GM19463 (cell line): Measurements from ENCODE around the gene FLRT1.

Source experiments
- ATAC-seq: cut with Tn5 transposase; IDR thresholded peaks from one replicate; pipeline ENCODE4 v1.9.1; 2021; ENCODE audit warnings: mild to moderate bottlenecking, moderate library complexity; ENCODE audit not compliant: unreplicated experiment

The FLRT1 gene

DNA sequence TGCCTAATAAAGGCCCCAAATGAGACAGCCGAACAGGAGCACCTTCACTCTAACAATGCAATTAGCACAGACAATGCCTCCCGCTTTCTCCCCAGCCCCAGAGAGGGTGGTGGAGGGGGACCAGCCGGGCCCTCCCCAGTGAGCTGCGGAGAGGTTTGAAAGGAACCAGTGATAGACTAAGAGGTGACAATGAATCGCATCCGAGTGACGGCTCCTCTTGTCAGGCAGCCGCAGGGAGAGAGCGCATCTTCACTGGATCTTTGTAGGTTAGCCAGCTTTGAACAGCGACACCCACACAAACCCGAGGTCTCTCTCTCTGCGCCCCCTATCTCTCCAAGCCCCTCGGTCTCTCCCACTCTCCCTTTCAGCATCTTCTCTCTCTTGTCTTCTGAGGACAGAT is 28.0 kb downstream of the FLRT1 start:
- no peak for ATAC-seq

DNA sequence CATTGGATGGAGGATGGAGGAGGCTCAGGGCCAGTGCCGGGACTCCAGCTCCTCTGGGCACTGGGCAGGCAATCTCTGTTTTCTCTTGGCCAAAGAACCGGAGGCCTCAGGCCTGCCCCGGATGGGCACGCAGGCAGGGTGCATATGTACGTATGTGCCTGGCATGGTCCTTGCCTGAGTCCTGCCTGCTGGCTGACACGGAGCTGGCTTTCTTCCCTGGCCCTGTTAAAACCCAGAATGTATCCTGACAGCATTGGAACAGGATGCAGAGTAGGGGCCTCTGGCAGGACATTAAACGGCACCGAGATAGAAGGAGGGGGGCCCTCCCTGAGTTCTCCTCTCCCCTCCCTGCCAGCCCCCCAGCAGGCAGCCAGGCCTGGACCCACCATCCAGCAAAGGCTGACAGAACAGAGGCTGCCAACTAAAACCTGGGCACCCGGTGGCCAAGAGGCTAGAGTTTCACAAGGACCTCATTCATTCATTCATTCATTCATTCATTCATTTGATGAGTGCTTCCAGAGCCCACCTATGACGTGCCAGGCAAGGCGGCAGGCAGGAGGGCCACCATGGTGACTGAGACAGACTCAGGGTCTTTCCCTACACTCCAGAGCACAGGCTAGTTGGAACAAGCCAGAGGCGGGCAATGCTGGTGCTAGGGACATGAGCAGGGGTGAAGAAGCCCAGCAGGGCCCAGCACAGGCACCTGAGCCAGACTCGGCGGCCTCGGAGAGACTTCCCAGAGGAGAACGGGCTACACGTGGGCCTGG is 28.8 kb downstream of the FLRT1 start:
- ATAC-seq: no peak

DNA sequence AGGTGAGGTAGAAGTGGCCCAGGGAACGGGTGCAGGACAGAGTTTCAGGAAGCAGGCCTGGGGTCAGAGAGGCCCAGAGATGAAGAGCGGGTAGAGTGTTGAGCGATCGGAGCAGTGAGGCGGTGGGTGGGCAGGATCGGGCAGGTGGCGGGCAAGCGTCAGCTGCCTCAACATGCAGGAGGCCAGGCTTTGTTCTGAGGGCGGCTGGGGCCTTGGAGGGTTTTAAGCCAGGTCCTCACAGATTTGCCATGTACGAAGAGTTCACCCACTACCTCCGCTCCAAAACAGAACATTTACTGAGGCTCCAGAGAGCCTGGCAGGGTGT is 29.4 kb downstream of the FLRT1 start:
- ATAC-seq: no peak

DNA sequence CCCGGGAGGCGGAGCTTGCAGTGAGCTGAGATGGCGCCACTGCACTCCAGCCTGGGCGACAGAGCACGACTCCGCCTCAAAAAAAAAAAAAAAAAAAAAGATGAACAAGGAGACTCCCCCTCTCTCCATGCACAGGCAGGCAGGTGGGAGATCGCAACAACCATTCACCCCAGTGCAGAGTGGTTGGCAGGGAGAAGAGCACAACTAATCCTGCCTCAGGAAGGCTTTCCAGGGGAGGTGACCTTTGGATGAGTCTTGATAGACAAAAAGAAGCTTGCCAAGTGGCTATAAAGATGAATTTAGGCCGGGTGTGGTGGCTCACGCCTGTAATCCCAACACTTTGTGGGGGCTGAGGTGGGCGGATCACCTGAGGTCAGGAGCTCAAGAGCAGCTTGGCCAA is 30.0 kb downstream of the FLRT1 start:
- no peak for ATAC-seq

DNA sequence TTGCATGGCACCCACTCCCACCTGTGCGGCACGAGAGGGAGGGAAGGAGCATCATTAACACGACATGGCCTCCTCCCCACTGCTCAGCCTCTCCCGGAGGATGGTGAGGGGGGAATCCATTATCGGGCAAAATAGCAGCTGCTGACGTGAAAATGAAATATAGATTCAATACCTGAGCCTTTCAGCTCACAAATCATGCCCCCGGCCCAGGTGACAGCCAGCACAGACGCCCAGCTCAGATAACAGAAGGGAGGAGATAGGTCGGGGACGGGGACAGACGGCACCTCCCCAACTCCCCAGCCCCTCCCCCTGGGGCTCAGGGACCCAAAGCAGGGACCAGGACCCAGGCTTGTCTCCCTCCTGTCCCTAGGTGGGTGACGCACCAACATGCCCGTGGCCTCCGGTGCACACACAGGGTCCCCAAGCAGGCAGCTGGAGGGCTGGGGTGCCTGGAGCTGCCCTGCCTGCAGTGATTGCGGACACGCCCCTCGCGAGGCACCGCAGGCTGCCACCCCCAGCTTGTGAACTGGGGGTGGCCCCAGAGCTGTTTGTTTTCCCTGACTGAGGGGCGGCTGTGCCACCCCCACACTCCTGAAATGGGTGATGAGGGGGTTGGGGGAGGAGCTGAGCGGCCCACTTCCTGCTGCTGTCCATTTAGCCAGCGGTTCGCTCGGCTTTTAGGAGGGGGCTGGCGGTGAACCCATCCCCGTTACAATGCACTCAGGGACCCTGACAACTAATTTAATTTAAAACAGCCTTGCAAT is 31.7 kb downstream of the FLRT1 start:
- ATAC-seq: no peak

DNA sequence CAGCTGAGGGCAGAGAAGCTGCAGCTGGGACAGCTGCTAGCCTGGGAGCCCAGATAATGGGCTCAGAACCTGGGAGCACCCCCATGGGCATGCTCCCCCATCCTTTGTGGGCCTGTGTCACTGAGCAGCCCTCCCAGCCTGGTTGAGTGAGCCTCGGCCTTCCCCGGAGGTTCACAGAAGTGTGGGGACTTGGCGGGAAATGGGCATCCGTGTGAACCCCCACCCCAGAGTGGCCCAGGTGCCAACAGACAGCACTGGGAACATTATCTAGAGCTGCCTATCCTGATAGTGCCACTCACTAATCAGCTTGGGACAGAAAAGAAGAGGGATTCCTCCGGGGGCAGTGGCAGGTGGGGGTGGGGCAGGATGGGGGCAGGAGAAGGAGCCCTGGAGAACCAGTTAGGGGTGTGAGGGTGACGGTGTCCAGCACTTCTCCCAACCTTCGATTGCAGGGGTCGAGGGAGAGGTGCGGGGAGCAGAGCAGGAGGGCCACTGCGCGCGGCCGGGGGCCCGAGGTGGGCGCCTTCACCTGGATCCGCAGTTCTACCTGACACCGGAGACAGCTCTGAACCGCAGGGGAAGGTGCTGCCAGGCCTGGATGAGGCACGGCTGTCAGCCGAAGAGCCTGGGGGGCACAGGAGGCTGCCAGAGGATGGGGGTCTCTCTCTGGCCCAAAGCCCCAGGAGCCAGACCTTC is 33.1 kb downstream of the FLRT1 start:
- ATAC-seq: no peak

DNA sequence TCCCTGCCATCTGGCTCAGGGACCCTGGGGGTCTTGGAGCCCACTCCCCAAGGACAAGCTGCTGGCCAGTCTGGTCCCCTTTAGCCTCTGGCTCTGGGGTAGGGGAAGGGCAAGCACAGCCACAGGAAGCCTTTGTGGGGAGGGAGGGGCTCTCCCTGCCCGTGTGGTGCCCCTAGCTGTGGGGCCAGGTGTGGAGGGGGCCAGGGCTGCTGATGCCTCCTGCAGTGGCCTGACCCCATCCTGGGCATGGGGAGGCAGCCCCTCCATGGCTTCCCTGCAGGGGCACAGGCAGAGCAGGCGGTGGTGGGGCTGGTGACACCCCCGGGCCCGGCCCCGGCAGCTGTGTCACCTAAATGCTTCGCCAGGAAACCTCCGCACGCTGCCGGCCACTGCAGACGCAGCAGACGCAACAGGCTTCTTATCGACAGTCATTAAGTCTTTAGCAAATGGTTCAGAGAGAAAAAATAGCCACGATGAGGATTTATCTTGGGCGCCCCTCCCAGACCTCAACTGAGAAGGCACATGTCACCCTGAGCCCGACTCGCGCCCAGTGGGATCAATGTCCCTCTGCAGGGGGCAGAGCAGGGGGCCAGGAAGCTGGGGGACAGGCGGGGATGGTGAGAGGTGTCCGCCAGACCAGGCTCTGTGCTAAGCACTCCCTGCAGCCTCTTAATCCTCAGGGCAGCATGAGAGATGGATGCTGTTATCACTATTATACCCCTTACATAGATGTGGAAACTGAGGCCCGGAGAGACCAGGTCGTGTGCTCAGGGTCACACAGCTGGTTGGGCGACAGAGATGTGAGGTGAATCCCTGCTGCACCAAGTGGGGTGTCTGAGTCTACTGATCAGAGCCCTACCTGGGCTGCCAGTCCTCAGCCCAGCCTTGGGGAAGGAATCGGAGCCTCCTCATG is 33.9 kb downstream of the FLRT1 start:
- no peak for ATAC-seq

DNA sequence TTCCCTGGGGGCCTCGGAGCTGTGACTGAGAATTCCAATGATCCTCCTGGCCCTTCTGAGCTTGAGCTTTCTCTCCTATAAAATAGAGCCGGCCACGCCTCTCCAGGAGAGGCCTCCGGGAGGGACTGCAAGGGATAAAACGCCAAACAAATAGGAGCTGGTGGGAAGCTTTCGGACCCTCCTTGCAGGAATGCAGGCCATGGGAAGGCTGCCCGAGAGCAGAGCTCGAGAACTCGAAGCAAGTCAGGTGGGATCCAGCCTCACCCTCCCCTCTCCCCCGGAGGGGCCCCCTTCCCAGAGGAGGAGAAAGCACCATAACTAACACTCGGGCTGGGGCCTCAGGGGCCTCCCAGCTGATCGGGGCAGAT is 34.6 kb downstream of the FLRT1 start:
- ATAC-seq: no peak

DNA sequence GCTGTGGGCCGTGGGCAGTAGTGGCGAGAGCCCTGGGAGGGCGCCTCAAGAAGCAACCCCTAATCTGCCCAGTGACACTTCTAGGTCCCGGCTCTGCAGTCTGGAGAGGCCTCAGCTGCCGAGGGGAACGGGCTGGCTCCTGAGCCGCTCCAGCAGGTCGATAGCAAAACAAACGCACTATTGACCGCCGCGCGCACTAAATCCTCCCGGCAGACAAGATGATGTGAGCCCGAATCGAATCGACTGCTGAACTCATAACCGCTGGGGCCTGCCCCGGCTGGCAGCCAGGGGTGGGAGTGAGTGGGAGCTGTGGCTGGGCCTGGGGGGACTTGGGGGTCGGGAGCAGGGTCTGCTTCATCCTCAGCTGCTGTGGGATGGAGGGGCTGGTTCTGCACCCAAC is 36.1 kb downstream of the FLRT1 start:
- ATAC-seq: no peak

DNA sequence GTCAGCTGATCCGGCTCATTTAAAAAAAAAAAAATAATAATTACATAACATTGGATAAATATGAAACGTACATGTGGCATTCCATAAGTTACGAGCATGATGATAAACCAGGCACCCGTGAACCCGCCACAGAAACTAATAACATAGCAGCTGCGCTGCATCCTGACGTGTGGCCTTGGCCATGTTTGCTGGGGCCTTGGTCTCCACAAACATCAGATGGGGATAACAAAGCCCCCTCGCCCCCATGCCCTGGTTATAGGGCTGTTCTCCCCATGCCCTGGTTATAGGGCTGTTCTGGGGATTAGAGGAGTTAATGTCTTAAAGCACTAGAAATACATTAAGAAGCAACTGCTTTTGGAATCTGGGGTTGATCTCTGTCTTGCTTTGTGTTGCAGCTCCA is 36.7 kb downstream of the FLRT1 start:
- ATAC-seq: no peak

DNA sequence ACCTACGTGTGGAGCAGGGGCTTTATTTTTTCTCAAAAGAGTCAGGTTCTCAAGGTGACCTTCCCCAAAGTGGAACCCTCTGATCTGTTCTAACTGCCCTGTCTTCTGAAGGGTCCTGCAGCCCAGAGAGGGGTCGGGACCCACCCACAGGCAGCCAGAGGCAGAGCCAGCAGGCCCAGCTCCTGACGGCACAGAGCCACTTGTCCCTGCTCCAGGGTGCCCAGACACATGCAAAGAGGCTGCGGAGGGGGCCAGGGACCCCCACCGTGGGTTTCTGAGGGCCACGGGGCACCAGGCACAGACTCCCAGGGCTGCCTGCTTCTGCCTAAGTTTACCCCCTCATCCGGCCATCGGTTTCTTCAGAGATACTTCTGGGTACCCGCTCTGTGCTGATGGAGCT is 37.1 kb downstream of the FLRT1 start:
- ATAC-seq: no peak

DNA sequence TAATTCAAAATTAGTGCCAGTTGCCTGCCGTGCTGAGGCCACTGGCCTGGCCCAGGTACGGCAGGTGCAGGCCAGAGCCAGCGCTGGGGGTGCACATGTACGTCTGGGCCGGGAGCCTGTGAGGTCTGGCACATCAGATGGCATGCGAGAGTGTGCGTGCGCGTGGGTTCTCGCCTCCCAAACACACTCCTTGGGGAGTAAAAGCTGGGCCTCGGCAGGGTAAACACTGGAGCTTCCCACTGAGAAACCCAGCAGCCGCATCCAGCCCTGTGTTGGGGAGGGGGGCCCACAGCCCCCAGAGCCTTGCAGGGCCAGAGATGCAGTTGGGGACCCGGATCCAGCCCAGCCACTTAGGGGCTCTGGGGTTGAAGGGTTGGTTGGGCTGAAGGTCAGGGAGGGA is 37.8 kb downstream of the FLRT1 start:
- ATAC-seq: no peak

DNA sequence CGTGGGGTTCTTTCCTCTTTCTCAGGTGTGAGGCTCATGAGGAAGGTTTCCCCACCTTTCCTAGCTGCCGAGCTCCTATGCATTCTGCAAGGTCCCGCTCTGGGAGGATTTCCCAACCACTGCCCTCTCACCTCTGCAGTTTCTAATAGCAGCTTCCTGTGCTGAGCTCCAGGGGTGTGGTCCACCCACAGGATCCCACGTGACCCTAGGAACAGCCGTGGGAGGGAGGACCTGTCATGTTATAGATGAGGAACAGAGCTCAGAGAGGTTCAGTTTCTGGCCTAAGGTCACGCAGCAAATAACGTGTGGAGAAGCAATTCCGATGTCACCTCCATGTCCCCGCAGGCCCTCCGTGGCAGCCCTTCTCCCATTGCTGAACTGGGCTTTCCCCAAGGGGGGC is 38.5 kb downstream of the FLRT1 start:
- ATAC-seq: no peak

DNA sequence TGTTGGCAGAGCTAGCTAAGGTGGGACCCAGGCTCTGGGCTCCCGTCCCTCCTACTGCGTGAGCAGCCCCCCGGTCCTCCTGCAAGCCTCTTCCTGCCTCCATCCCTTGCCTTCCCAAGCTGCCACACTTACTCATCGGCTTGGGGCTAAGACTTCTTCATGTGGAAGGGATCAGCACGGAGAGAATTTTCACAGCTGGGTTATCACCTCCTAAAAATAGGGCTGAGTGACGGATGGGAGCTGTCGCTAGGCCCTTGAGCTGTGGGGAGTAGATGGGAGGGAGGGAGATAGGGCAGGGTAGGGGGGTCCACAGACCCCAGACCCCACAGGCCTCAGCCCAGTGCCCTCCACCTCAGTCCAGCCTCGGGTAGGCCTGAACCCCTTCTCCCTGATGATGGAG is 41.0 kb downstream of the FLRT1 start:
- ATAC-seq: no peak

DNA sequence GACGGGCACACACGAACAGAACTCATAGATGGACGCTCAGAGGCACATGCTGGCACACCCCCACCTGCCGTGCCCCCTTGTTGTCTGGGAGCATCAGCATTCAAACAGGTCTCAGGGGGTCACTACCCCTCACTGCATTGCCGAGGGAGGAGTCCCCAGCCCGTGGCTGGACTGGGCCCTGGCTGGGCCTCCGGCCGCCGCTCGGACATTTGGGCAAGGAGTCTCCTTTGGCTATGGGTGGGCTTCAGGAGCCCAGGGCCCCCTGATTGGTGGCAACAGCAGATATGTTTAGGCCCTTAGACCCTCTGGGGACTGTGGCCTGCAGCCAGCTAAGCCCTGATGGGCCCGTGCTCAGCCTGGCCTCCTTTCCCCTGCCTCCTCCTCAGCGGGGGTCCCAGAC is 41.9 kb downstream of the FLRT1 start:
- ATAC-seq: no peak

DNA sequence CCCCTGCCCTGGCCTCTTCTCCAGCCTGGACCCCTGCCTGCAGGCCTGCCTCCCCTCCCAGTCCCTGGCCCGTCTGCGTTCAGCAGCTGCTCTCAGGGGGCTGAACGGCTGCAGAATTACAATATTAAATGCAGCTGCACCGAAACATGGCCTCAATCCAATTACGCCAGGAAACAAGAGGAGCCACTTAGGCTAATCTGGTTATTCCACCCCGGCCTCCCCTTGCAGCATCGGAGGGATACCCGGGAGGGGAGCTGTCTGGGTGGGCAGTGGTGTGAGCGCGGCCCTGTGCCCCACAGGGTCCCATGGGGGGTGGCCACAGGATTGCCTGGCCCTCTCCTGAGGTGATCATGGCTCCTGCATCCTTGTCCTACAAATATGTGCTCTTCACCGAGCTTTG is 42.6 kb downstream of the FLRT1 start:
- ATAC-seq: no peak

DNA sequence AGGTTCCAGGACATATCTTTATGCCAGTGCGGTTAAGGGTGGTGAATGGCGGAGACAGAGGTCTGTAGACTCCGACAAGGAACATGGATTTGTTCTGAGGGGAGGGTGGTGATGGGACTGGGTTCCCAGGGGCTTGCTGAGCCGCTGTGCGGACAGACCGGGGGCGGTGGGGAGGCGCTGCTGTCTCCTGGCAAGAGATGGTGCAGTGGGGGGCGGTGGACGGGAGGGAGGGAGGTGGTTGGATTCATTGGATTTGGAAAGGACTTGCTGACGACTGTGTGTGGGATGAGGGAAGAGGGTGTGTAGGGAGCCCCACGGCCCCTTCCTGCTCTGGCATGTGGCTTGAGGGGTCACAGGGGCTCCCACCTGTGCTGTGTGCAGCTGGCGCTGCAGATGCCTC is 43.2 kb downstream of the FLRT1 start:
- no peak for ATAC-seq

DNA sequence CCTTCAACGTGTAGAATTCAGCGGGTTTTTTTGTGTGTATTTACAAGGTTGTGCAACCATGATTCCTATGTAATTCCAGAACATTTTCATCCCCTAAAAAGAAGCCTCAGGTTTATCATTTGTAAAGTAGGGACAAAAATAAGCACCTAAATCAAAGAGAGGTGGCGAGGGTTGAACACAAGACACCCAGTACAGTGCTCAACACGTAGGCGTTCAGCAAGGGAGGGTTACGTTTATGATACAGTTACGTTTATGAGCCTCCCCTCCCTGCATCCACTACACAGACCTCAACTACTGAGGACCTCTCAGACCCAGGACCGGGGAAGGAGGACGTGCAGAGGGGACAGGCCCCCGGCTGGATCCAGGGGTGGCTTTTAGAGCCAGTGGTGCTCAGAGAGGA is 44.7 kb downstream of the FLRT1 start:
- ATAC-seq: no peak

DNA sequence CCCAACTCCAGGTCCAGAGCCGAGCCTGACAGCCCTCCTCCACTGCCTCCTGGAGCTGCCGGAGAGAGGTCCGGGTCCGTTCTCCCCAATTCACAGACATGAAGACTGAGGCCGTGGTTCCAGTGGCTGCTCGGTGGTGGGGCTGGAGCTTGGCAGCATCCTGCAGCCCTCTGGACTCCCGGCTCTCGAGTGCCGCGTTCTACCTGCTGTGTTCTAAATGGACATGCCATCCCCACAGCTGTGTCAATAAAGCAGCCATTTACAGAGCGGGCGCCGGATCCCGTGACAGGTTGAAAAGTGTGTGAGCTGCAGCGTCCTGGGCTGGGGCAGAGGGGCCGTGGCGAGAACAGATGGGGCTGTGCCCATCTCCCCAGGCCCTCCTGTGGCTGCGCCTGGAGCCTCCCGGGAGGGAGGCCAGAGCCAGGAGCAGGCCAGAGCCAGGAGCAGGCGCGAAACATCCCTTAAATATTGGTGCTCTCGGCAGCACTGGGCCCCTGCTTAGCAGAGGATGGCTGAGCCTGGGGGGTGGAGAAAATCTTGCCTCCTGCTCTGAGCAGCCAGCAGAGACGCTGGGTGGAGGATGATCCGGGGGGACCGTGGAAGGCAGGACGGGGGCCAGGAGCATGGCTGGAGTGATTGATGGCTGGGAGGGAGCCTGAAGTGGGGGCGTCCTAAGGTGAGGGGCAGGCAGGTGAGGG is 46.2 kb downstream of the FLRT1 start:
- ATAC-seq: no peak

DNA sequence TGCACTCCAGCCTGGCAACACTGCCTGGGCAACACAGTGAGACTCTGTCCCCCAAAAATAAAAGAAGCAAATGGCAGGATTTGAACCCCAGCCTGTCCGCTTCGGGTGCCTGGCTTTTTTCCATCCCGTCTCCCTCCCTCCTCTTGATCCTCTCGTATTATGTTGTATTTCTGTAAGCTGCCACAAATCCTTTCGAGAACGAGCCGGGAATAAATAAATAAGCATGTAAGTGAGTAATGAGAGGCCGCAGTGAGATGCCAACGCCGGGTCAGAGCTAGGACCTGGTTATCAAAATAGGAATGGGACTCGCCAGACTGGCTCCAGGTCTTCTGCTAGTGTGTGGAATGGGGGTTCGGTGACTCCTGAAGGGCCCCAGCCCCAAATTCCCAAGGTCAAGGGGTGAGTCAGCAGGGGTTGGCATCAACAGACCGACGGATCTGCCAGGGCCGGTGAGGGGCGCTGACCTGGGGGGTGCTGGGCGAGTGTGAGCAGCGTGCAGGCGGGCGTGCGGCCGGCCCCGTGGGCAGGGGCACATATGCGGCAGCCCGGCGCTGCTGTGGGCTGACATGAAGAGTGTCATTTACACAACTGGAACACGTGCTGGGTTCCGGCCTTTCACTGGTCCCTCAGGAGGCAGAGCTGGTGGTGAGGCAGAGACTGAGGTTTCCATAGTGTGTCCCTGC is 47.8 kb downstream of the FLRT1 start:
- no peak for ATAC-seq
